SK-N-MC (cell line): ENCODE data around the gene PTX4.

ENCODE experiments used
- EZH2 ChIP-seq: fragments of 200-600 bp; sonication (generic); IDR thresholded peaks from one replicate; pipeline ENCODE4 v1.6.1; 2017; ENCODE audit warnings: antibody characterized with exemption
- FOXP2 ChIP-seq: optimal IDR thresholded peaks from 2 replicates; pipeline ENCODE3; 2011; ENCODE audit warnings: mild to moderate bottlenecking, moderate library complexity; ENCODE audit not compliant: insufficient read depth; ENCODE audit errors: extremely low read length, control extremely low read depth
- POLR2AphosphoS5 ChIP-seq: IDR thresholded peaks from 2 replicates; pipeline ENCODE4 v1.6.1; 2012; ENCODE audit warnings: mild to moderate bottlenecking, low read depth, low read length, borderline replicate concordance

DNA sequence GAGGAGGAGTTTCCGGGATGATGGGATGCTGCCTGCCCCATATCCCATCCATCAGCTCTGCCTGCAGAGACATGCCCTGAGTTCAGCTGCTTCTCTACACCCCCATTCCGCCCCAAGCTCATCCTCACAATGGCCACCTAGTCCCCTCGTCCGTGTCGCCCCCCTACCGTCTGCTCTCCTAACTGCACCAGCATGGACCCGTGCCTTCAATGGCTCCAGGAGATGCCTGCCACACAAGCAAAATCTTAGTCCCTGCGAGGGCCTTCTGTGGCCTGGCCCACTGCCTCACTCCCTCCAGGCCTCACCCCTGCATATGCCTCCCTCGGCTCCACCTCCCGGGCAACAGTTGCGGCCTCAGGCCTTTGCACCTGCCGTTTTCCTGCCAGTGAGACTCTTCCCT lies 2.6 kb upstream of the PTX4 start:
- TF ChIP-seq EZH2 = no peak
- no peak for TF ChIP-seq POLR2AphosphoS5
- no peak for TF ChIP-seq FOXP2
